ENCODE measurements around the gene ANAPC7.

The ANAPC7 gene

DNA sequence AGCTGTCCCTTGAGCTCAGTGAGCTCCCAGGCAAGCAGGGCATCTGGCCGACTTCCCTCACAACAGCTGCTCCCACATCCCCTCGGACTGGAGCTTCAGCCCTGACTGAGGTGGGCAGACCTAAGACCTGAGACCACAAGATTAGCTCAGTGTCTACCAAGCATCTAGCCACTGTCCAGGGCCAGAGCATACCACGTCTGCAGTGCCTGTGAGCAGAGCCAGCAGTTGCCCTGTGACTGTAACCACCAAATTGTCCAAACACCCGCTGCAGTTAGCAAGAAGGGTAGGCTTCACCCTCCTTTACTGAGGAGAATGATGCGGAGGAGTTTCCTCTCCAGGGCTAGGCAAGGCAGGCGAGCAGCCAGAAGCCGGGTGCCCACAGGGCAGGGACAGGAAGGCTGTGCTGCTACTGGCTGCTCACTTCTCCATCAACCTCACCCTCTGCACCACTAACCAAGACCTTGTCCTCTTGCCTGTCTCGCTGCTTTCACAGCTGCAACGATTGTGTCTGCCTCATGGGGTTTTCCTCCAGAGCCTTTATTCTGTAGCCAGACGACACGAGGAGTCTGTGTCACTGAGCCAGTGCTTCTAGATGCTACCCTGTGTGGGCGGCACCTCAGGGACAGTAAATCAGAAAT, 53.9 kb downstream of the ANAPC7 start:
- H3K27me3 ChIP-seq (ENCODE audit: control insufficient read depth in 5 of 5, insufficient read depth in 4 of 5, low read length in 5 of 5), result no peaks in the 10 kb centered on the region
- H3K9ac ChIP-seq (ENCODE audit: low read length in 5 of 5), result no peak overlapping the region
- H3K4me1 ChIP-seq (ENCODE audit: control insufficient read depth in 5 of 5, insufficient read depth in 5 of 5, low read length in 5 of 5), result peaks cover 0 to 31% (median 0%) of the 10 kb centered on the region in 5 donors
- H3K36me3 ChIP-seq (ENCODE audit: control insufficient read depth in 5 of 5, insufficient read depth in 5 of 5, low read length in 5 of 5), result peaks cover 13 to 67% (median 56%) of the 10 kb centered on the region in 5 donors
- H3K27ac ChIP-seq (ENCODE audit: low read depth, low read length), result no peak overlapping the region
- H3K9me3 ChIP-seq (ENCODE audit: control insufficient read depth in 5 of 5, low read length in 5 of 5), result no peaks in the 10 kb centered on the region
- H3K4me3 ChIP-seq (ENCODE audit: low read depth in 1 of 5, low read length in 5 of 5), result no peak overlapping the region

DNA sequence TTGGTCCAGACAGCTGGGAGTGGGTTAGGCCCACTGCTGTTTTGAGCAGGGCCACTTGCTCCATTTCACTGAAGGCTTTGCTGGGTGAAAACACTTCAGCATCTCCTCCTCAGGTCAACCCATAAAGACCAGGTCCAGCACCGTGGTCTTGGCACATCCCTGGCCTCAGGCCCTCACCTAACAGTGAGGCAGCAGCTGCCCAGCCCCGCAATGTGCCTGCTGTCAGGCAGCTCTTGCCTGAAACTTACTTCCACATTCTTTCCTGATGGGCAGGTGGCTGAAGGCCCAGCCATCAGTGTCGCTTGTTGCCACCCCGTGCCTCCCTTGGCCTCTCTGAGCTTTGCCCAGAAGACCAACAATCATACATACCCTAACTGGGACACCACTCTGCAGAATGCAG, 54.4 kb downstream of the ANAPC7 start:
- Histone ChIP-seq H3K4me1 (ENCODE audit: control insufficient read depth in 5 of 5, insufficient read depth in 5 of 5, low read length in 5 of 5) (peaks cover 0 to 30% (median 0%) of the 10 kb centered on the region in 5 donors), H3K9me3 (ENCODE audit: control insufficient read depth in 5 of 5, low read length in 5 of 5) (no peaks in the 10 kb centered on the region), H3K36me3 (ENCODE audit: control insufficient read depth in 5 of 5, insufficient read depth in 5 of 5, low read length in 5 of 5) (peaks cover 13 to 73% (median 61%) of the 10 kb centered on the region in 5 donors), H3K27me3 (ENCODE audit: control insufficient read depth in 5 of 5, insufficient read depth in 4 of 5, low read length in 5 of 5) (no peaks in the 10 kb centered on the region), H3K9ac (ENCODE audit: low read length in 5 of 5) (no peak overlapping the region), H3K4me3 (ENCODE audit: low read depth in 1 of 5, low read length in 5 of 5) (no peak overlapping the region), H3K27ac (ENCODE audit: low read depth, low read length) (no peak overlapping the region)

DNA sequence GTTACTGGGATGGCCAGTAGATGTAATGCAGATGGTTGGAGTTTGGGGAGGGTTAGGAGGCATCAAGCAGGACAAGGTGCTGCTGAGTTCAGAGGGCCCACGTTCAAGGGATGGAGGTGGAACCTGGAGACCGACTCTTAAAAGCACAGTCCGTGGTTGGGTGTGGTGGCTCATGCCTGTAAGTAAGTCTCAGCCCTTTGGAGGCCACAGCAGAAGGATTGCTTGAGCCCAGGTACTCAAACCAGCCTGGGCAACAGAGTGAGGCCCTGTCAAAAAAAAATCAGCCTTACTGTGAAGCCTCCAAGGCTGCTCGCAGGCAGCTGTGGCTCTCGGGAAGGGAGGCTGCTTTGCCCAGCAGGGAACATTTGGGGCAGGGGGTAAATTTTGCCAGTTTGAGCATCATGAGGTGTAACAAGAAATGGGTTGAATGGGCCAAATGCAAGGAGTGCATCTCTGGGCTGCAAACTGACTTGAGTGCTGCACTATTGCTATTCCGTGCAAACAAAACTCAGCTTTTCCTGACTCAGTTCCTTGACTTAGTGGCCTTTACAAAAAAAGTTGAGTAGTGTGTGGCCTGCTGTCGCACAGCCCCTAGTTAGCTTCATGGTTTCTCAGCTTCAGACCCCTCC, 55.0 kb downstream of the ANAPC7 start:
- no peaks in the 10 kb centered on the region for H3K9me3 ChIP-seq (ENCODE audit: control insufficient read depth in 5 of 5, low read length in 5 of 5)
- no peak overlapping the region for H3K9ac ChIP-seq (ENCODE audit: low read length in 5 of 5)

DNA sequence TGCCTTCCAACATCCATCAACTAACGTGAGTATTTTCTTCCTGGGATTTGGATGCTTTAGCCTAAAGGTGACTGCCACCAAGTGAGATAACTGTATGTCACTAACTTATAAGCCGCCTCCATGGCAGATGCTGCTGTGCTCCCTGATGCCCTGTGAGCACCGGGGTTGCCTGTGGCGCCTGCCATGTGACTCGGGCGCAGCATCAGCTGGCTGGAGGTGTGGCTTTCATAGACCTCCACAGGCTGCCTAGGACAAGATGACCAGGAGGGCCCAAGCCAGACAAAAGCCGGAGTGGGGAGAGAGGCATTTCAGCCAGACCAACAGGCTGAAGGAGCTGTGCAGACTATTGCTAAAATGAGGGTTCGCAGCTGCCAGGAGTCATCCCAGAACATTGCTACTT, 55.7 kb downstream of the ANAPC7 start:
- no peaks in the 10 kb centered on the region for H3K9me3 ChIP-seq (ENCODE audit: control insufficient read depth in 5 of 5, low read length in 5 of 5)
- no peak overlapping the region for H3K27ac ChIP-seq (ENCODE audit: low read depth, low read length)
- no peaks in the 10 kb centered on the region for H3K27me3 ChIP-seq (ENCODE audit: control insufficient read depth in 5 of 5, insufficient read depth in 4 of 5, low read length in 5 of 5)
- no peak overlapping the region for H3K9ac ChIP-seq (ENCODE audit: low read length in 5 of 5)
- H3K4me3 ChIP-seq (ENCODE audit: low read depth in 1 of 5, low read length in 5 of 5), result no peak overlapping the region
- H3K4me1 ChIP-seq (ENCODE audit: control insufficient read depth in 5 of 5, insufficient read depth in 5 of 5, low read length in 5 of 5), result peaks cover 0 to 26% (median 0%) of the 10 kb centered on the region in 5 donors
- H3K36me3 ChIP-seq (ENCODE audit: control insufficient read depth in 5 of 5, insufficient read depth in 5 of 5, low read length in 5 of 5), result peaks cover 19 to 86% (median 75%) of the 10 kb centered on the region in 5 donors

More for the DNA sequence above, 55.0 kb downstream of the ANAPC7 start:
- Histone ChIP-seq H3K4me1 (ENCODE audit: control insufficient read depth in 5 of 5, insufficient read depth in 5 of 5, low read length in 5 of 5) (peaks cover 0 to 26% (median 0%) of the 10 kb centered on the region in 5 donors), H3K27ac (ENCODE audit: low read depth, low read length) (no peak overlapping the region), H3K4me3 (ENCODE audit: low read depth in 1 of 5, low read length in 5 of 5) (no peak overlapping the region), H3K27me3 (ENCODE audit: control insufficient read depth in 5 of 5, insufficient read depth in 4 of 5, low read length in 5 of 5) (no peaks in the 10 kb centered on the region), H3K36me3 (ENCODE audit: control insufficient read depth in 5 of 5, insufficient read depth in 5 of 5, low read length in 5 of 5) (peaks cover 15 to 78% (median 67%) of the 10 kb centered on the region in 5 donors)

DNA sequence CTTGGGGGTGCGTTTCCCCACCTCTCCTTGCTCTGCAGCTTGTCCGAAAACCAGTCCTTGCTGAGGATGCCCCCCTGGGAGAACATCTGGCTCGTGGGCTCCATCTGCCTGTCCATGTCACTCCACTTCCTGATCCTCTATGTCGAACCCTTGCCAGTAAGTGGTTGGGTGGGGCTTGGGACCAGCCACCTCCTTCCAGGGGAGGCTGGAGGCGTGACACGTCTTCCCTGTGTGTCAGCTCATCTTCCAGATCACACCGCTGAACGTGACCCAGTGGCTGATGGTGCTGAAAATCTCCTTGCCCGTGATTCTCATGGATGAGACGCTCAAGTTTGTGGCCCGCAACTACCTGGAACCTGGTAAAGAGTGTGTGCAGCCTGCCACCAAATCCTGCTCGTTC, 57.5 kb downstream of the ANAPC7 start:
- no peak overlapping the region for H3K27ac ChIP-seq (ENCODE audit: low read depth, low read length)

DNA sequence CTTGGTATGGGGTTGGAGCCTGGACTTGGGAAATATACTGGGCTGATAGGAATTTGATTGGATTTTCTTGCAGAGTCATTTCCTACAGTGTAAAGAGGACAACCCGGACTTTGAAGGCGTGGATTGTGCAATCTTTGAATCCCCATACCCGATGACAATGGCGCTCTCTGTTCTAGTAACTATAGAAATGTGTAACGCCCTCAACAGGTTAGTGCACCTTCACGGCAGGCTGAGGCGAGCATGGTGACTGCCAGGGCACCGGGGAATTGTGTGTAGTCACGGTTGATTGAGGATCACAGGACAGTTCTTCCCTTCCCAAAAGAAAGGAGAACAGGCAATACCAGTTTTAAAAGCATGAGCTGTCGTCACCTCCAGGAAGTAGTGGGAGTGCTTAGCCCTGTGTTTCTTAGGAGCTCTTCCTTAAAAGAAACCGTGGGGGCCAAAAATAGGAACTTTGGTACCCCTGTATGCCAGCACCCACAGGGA, 58.3 kb downstream of the ANAPC7 start:
- peaks cover 19 to 99% (median 96%) of the 10 kb centered on the region in 5 donors for H3K36me3 ChIP-seq (ENCODE audit: control insufficient read depth in 5 of 5, insufficient read depth in 5 of 5, low read length in 5 of 5)
- H3K9ac ChIP-seq (ENCODE audit: low read length in 5 of 5), result no peak overlapping the region
- H3K27me3 ChIP-seq (ENCODE audit: control insufficient read depth in 5 of 5, insufficient read depth in 4 of 5, low read length in 5 of 5), result no peaks in the 10 kb centered on the region
- no peaks in the 10 kb centered on the region for H3K9me3 ChIP-seq (ENCODE audit: control insufficient read depth in 5 of 5, low read length in 5 of 5)
- no peak overlapping the region for H3K27ac ChIP-seq (ENCODE audit: low read depth, low read length)
- no peak overlapping the region for H3K4me3 ChIP-seq (ENCODE audit: low read depth in 1 of 5, low read length in 5 of 5)
- H3K4me1 ChIP-seq (ENCODE audit: control insufficient read depth in 5 of 5, insufficient read depth in 5 of 5, low read length in 5 of 5), result peaks cover 0 to 26% (median 0%) of the 10 kb centered on the region in 5 donors

More for the DNA sequence above, 57.5 kb downstream of the ANAPC7 start:
- H3K27me3 ChIP-seq (ENCODE audit: control insufficient read depth in 5 of 5, insufficient read depth in 4 of 5, low read length in 5 of 5), result no peaks in the 10 kb centered on the region
- H3K36me3 ChIP-seq (ENCODE audit: control insufficient read depth in 5 of 5, insufficient read depth in 5 of 5, low read length in 5 of 5), result peaks cover 23 to 99% (median 89%) of the 10 kb centered on the region in 5 donors
- no peak overlapping the region for H3K4me3 ChIP-seq (ENCODE audit: low read depth in 1 of 5, low read length in 5 of 5)
- peaks cover 0 to 26% (median 0%) of the 10 kb centered on the region in 5 donors for H3K4me1 ChIP-seq (ENCODE audit: control insufficient read depth in 5 of 5, insufficient read depth in 5 of 5, low read length in 5 of 5)
- H3K9me3 ChIP-seq (ENCODE audit: control insufficient read depth in 5 of 5, low read length in 5 of 5), result no peaks in the 10 kb centered on the region
- H3K9ac ChIP-seq (ENCODE audit: low read length in 5 of 5), result no peak overlapping the region

DNA sequence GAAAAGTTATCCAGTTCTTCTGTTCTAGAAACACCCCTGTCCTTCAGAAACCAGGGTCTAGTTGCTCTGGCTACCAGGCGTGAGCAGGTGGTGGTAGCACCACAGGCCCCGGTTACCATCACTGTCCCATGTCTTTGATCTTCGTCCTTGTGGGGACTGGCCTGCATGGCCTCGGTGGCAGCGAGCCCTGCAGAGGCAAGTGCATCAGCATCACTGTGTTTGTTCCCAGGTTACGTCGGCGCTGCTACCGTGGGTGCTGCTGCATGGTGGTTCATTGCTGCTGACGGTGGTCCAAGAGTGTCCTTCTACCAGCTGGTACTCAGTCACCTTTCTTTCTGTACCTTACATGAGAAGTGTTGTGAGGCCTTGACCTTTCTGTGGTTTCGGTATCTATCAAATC, 58.9 kb downstream of the ANAPC7 start:
- H3K36me3 ChIP-seq (ENCODE audit: control insufficient read depth in 5 of 5, insufficient read depth in 5 of 5, low read length in 5 of 5), result peaks cover 23 to 99% (median 96%) of the 10 kb centered on the region in 5 donors
- no peaks in the 10 kb centered on the region for H3K9me3 ChIP-seq (ENCODE audit: control insufficient read depth in 5 of 5, low read length in 5 of 5)
- H3K27ac ChIP-seq (ENCODE audit: low read depth, low read length), result no peak overlapping the region
- H3K4me1 ChIP-seq (ENCODE audit: control insufficient read depth in 5 of 5, insufficient read depth in 5 of 5, low read length in 5 of 5), result peaks cover 0 to 23% (median 0%) of the 10 kb centered on the region in 5 donors
- no peak overlapping the region for H3K9ac ChIP-seq (ENCODE audit: low read length in 5 of 5)
- H3K27me3 ChIP-seq (ENCODE audit: control insufficient read depth in 5 of 5, insufficient read depth in 4 of 5, low read length in 5 of 5), result no peaks in the 10 kb centered on the region
- no peak overlapping the region for H3K4me3 ChIP-seq (ENCODE audit: low read depth in 1 of 5, low read length in 5 of 5)

DNA sequence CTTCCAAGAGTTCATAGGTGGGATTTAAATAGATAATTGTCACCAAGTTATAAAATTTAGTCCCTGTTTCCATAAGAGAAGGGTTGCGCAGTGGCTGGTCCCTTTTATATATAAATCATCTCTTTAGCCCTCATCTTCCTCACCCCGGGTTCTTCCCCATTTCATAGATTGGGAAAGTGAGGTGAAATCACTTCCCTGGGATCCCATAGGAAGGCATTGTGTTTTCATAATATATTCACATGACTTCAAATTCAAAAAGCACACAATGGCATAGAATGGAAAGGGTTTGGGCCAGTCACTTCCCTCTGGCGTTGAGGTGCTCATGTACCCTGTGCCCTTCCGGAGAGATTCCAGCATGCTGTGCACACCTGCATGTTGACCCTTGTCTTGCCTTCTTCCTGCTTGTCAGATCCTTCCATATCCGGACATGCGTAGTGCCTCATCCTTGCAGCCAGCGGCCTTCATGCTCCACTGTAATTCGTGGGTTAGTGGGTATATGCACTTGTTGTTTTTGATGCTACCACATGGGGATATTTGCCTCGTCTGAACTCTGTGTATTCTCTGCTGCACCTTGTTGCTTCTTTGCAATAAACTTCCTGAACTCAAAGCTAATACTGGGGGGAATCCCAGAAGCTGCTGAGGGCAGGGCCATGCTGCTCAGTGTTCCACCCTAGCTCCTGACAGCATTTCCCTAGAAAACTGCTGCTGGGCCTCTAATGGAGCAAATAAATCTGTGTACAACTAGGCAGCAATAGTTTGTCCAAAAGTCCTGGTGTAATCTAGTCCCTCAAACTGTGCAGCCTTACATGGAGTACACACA, 59.6 kb downstream of the ANAPC7 start:
- Histone ChIP-seq H3K36me3 (ENCODE audit: control insufficient read depth in 5 of 5, insufficient read depth in 5 of 5, low read length in 5 of 5) (peaks cover 29 to 99% (median 97%) of the 10 kb centered on the region in 5 donors), H3K4me3 (ENCODE audit: low read depth in 1 of 5, low read length in 5 of 5) (no peak overlapping the region), H3K9ac (ENCODE audit: low read length in 5 of 5) (no peak overlapping the region), H3K4me1 (ENCODE audit: control insufficient read depth in 5 of 5, insufficient read depth in 5 of 5, low read length in 5 of 5) (peaks cover 0 to 16% (median 0%) of the 10 kb centered on the region in 5 donors), H3K27ac (ENCODE audit: low read depth, low read length) (no peak overlapping the region), H3K27me3 (ENCODE audit: control insufficient read depth in 5 of 5, insufficient read depth in 4 of 5, low read length in 5 of 5) (no peaks in the 10 kb centered on the region), H3K9me3 (ENCODE audit: control insufficient read depth in 5 of 5, low read length in 5 of 5) (no peaks in the 10 kb centered on the region)

DNA sequence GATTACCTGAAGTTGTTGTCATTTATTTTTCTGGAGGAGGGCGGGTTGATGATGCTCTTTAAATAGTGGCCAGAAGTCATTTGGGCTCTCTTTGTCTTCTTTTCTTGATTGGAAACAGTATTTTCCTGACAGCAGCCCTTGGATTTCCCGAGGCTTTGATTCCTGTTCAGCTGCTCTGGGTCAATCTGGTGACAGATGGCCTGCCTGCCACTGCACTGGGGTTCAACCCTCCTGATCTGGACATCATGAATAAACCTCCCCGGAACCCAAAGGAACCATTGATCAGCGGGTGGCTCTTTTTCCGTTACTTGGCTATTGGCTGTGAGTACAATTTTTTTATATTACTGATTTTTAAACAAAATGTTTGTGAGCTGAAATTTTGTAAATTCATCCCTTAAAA, 60.4 kb downstream of the ANAPC7 start:
- Histone ChIP-seq H3K4me1 (ENCODE audit: control insufficient read depth in 5 of 5, insufficient read depth in 5 of 5, low read length in 5 of 5) (peaks cover 0 to 16% (median 0%) of the 10 kb centered on the region in 5 donors), H3K27me3 (ENCODE audit: control insufficient read depth in 5 of 5, insufficient read depth in 4 of 5, low read length in 5 of 5) (no peaks in the 10 kb centered on the region), H3K9ac (ENCODE audit: low read length in 5 of 5) (no peak overlapping the region), H3K27ac (ENCODE audit: low read depth, low read length) (no peak overlapping the region), H3K4me3 (ENCODE audit: low read depth in 1 of 5, low read length in 5 of 5) (no peak overlapping the region), H3K36me3 (ENCODE audit: control insufficient read depth in 5 of 5, insufficient read depth in 5 of 5, low read length in 5 of 5) (peaks cover 30 to 99% (median 97%) of the 10 kb centered on the region in 5 donors), H3K9me3 (ENCODE audit: control insufficient read depth in 5 of 5, low read length in 5 of 5) (no peaks in the 10 kb centered on the region)

Data from subcutaneous abdominal adipose tissue (tissue), 5 donors.